Astrocyte (in vitro differentiated cells and primary cell): Measurements from ENCODE around the gene UBAC1. TPM values are rescaled to one million over a fixed set of nuclear protein-coding genes. Genes with fewer than 3 reads are reported as not detected.

ENCODE experiments used
- DNase-seq: peaks from one replicate; pipeline ENCODE4 v3.0.0-alpha.2; 2010; ENCODE audit warnings: low read depth
- FAIRE-seq: peaks from 2 replicates; lab custom pipeline; 2011; peaks lifted over from hg19 to GRCh38; lab: Jason Lieb, UNC
- H2AFZ ChIP-seq: 2 replicates; pipeline ENCODE4 v1.6.0; 2012; ENCODE audit warnings: low read depth, low read length, inconsistent platforms
- H3K27ac ChIP-seq: 2 replicates; pipeline ENCODE4 v1.5.1; 2011; ENCODE audit warnings: low read depth, low read length, inconsistent platforms
- H3K27me3 ChIP-seq: 2 replicates; pipeline ENCODE4 v1.6.0; 2011; ENCODE audit warnings: low read length, inconsistent platforms; ENCODE audit not compliant: insufficient read depth
- H3K36me3 ChIP-seq: 2 replicates; pipeline ENCODE4 v1.5.1; 2011; ENCODE audit warnings: low read length, inconsistent platforms; ENCODE audit not compliant: insufficient read depth
- H3K4me1 ChIP-seq: 2 replicates; pipeline ENCODE4 v1.5.1; 2011; ENCODE audit warnings: low read length, inconsistent platforms; ENCODE audit not compliant: insufficient read depth
- H3K4me2 ChIP-seq: 2 replicates; pipeline ENCODE4 v1.6.0; 2012; ENCODE audit warnings: low read length, inconsistent platforms
- H3K4me3 ChIP-seq: 2 replicates; pipeline ENCODE4 v1.5.1; 2011; ENCODE audit warnings: low read depth, mild to moderate bottlenecking, low read length, inconsistent platforms; ENCODE audit not compliant: insufficient read depth
- H3K79me2 ChIP-seq: 2 replicates; pipeline ENCODE4 v1.6.0; 2012; ENCODE audit warnings: mild to moderate bottlenecking, low read length, inconsistent platforms; ENCODE audit not compliant: insufficient read depth
- H3K9ac ChIP-seq: 2 replicates; pipeline ENCODE4 v1.6.0; 2012; ENCODE audit warnings: mild to moderate bottlenecking, low read length, inconsistent platforms
- H3K9me3 ChIP-seq: 2 replicates; pipeline ENCODE4 v1.5.1; 2012; ENCODE audit warnings: low read depth, mild to moderate bottlenecking, low read length, inconsistent platforms; ENCODE audit not compliant: insufficient read depth
- H4K20me1 ChIP-seq: 2 replicates; pipeline ENCODE4 v1.6.0; 2012; ENCODE audit warnings: low read length, inconsistent platforms; ENCODE audit not compliant: insufficient read depth
- H3K27ac Mint-ChIP-seq: one replicate; pipeline ENCODE4 v1.8.0; 2021; ENCODE audit warnings: mild to moderate bottlenecking, mixed read lengths; ENCODE audit not compliant: unreplicated experiment
- H3K27me3 Mint-ChIP-seq: one replicate; pipeline ENCODE4 v1.8.0; 2021; ENCODE audit warnings: low read depth, mixed read lengths; ENCODE audit not compliant: unreplicated experiment
- H3K36me3 Mint-ChIP-seq: one replicate; pipeline ENCODE4 v1.8.0; 2021; ENCODE audit warnings: low read depth, mixed read lengths; ENCODE audit not compliant: unreplicated experiment
- H3K4me1 Mint-ChIP-seq: one replicate; pipeline ENCODE4 v1.8.0; 2021; ENCODE audit warnings: low read depth, mixed read lengths; ENCODE audit not compliant: unreplicated experiment
- H3K4me3 Mint-ChIP-seq: one replicate; pipeline ENCODE4 v1.8.0; 2021; ENCODE audit warnings: mild to moderate bottlenecking, moderate library complexity, mixed read lengths; ENCODE audit not compliant: unreplicated experiment
- H3K9me3 Mint-ChIP-seq: one replicate; pipeline ENCODE4 v1.8.0; 2021; ENCODE audit warnings: mild to moderate bottlenecking, mixed read lengths; ENCODE audit not compliant: unreplicated experiment
- EZH2 ChIP-seq: IDR thresholded peaks from 2 replicates; pipeline ENCODE4 v1.6.1; 2012; ENCODE audit warnings: mild to moderate bottlenecking, low read length, inconsistent platforms; ENCODE audit not compliant: insufficient read depth
- total RNA-seq: library from RNA; stranded (reverse); gene quantifications from 2 replicates; pipeline ENCODE4 v1.2.1, GENCODE V29; 2021
- TF ChIP-seq, protein P1 (sequence below): IDR thresholded peaks from 2 replicates; pipeline ENCODE4 v1.5.1; 2011; ENCODE audit warnings: low read depth, mild to moderate bottlenecking, inconsistent platforms, low read length, moderate library complexity; ENCODE audit not compliant: insufficient read depth

UBAC1 gene
- total RNA-seq, 1 donor from 2014 or later = 31.8 TPM

DNA sequence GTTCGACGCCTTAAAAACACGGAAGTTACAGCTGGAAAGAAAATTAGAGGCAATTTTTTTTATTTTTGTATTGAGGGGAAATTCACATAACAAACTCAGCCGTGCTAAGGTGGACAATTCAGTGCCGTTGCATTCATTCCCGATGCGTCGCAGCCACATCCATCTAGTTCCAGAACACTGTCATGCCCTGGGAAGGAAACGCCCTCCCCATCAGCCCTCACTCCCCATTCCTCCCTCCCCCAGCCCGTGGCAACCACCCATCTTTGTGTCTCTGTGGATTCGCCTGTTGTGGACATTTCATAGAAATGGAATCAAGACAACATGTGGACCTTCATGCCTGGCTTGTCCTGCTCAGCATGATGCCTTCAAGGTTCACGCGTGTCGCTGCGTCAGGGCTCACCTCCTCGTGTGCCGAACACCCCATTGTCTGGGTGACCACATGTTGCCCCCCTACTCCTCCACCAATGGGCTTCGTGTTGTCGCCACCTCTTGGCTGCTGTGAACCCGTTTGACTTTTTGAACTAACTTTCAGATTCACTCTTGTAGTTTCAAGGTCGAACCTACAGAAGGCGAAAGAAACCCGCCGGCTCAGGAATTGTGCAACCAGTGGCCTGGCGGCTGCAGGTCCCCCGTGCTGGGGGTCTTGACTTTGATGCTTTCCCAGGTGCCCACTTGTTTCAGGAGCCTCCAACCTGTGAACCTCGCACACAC lies 36.4 kb downstream of the UBAC1 start:
- Histone ChIP-seq H2AFZ (no peak overlapping the region), H3K36me3 (no peaks in the 10 kb centered on the region), H3K9ac (no peak overlapping the region), H3K79me2 (no peaks in the 10 kb centered on the region), H3K4me2 (no peak overlapping the region), H3K9me3 (no peaks in the 10 kb centered on the region), H4K20me1 (peaks cover 17% of the 10 kb centered on the region), H3K27ac (no peak overlapping the region), H3K4me3 (no peak overlapping the region), H3K4me1 (peaks cover 16% of the 10 kb centered on the region), H3K27me3 (no peaks in the 10 kb centered on the region)
- Mint-ChIP-seq H3K27me3 (no peaks in the 10 kb centered on the region), H3K4me3 (no peak overlapping the region), H3K27ac (no peak overlapping the region), H3K4me1 (no peaks in the 10 kb centered on the region), H3K36me3 (peaks cover 3% of the 10 kb centered on the region), H3K9me3 (no peaks in the 10 kb centered on the region)
- TF ChIP-seq, protein P1, sequence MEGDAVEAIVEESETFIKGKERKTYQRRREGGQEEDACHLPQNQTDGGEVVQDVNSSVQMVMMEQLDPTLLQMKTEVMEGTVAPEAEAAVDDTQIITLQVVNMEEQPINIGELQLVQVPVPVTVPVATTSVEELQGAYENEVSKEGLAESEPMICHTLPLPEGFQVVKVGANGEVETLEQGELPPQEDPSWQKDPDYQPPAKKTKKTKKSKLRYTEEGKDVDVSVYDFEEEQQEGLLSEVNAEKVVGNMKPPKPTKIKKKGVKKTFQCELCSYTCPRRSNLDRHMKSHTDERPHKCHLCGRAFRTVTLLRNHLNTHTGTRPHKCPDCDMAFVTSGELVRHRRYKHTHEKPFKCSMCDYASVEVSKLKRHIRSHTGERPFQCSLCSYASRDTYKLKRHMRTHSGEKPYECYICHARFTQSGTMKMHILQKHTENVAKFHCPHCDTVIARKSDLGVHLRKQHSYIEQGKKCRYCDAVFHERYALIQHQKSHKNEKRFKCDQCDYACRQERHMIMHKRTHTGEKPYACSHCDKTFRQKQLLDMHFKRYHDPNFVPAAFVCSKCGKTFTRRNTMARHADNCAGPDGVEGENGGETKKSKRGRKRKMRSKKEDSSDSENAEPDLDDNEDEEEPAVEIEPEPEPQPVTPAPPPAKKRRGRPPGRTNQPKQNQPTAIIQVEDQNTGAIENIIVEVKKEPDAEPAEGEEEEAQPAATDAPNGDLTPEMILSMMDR = no peak
- TF ChIP-seq EZH2 = no peak
- DNase-seq (no peak), FAIRE-seq (no peak)

DNA sequence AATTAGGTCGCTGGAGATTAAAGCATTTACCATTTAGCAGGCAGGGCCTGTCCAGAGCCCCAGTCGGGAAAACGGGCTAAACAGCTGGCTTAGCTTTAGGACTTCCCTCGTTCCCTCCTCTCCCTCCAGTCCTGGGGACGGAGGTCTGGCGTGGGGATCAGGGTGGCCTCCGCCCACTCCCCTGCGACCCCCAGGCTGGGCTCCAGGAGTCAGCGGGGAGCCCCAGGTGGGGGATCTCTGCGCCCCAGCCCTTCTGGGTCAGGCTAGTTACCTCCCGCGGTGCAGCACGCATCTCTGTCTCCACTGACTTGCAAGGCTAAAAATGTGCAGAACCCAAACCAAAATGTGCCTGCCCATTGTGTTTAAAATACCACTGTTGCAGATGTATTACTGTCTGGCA lies 37.7 kb downstream of the UBAC1 start:
- H3K27me3 ChIP-seq = no peaks in the 10 kb centered on the region
- no peaks in the 10 kb centered on the region for H3K9me3 ChIP-seq
- no peak overlapping the region for H3K4me3 Mint-ChIP-seq
- no peak overlapping the region for H3K27ac ChIP-seq
- no peak overlapping the region for H3K4me2 ChIP-seq
- H3K36me3 Mint-ChIP-seq = peaks cover 3% of the 10 kb centered on the region
- no peak for DNase-seq
- H3K27me3 Mint-ChIP-seq = no peaks in the 10 kb centered on the region
- no peak overlapping the region for H3K4me3 ChIP-seq
- H3K79me2 ChIP-seq = no peaks in the 10 kb centered on the region
- TF ChIP-seq EZH2 = no peak
- TF ChIP-seq, protein P1 = no peak
- peaks cover 16% of the 10 kb centered on the region for H3K4me1 ChIP-seq
- H3K27ac Mint-ChIP-seq = no peak overlapping the region
- no peak overlapping the region for H2AFZ ChIP-seq
- no peaks in the 10 kb centered on the region for H3K4me1 Mint-ChIP-seq
- no peak for FAIRE-seq
- no peak overlapping the region for H3K9ac ChIP-seq
- peaks cover 5% of the 10 kb centered on the region for H3K9me3 Mint-ChIP-seq
- no peaks in the 10 kb centered on the region for H3K36me3 ChIP-seq
- peaks cover 11% of the 10 kb centered on the region for H4K20me1 ChIP-seq

DNA sequence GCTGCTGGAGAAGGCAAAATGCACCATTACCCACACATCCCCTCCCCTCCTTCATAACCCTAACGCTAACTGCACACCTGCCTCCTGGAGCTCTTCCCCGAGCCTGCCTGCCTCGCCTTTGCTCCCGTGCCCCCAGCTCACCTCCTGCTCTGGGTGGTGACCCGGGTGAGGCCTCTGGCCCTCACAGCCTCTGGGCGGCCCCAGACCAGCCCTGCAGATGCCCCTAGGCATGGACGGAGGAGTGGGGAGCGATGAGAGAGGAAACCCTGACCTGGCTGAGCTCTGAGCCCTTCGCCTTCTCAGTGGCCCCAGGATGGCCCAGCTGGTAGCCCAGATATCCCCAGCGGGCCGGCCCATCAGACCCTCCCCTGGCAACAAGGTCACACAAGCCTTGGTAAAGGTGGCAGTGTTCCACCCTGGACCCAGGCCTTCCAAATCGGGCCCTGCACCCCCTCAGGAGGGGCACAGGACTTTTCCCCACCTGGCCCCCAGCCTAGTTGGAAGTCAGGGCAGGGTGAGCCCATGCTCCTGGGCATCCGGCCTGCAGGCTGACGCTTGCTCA lies 39.3 kb downstream of the UBAC1 start:
- no peak overlapping the region for H3K27ac ChIP-seq
- H3K4me3 ChIP-seq = no peak overlapping the region
- TF ChIP-seq, protein P1 = no peak
- no peak for TF ChIP-seq EZH2
- H3K27me3 ChIP-seq = no peaks in the 10 kb centered on the region
- H4K20me1 ChIP-seq = no peaks in the 10 kb centered on the region
- H3K36me3 Mint-ChIP-seq = peaks cover 14% of the 10 kb centered on the region
- H3K27me3 Mint-ChIP-seq = no peaks in the 10 kb centered on the region
- H3K79me2 ChIP-seq = no peaks in the 10 kb centered on the region
- FAIRE-seq = no peak
- H3K36me3 ChIP-seq = no peaks in the 10 kb centered on the region
- H3K9ac ChIP-seq = no peak overlapping the region
- H3K9me3 ChIP-seq = peaks cover 2% of the 10 kb centered on the region
- H3K9me3 Mint-ChIP-seq = peaks cover 10% of the 10 kb centered on the region
- no peak overlapping the region for H3K4me3 Mint-ChIP-seq
- H2AFZ ChIP-seq = no peak overlapping the region
- H3K27ac Mint-ChIP-seq = no peak overlapping the region
- H3K4me2 ChIP-seq = no peak overlapping the region
- H3K4me1 ChIP-seq = peaks cover 8% of the 10 kb centered on the region
- DNase-seq = no peak
- H3K4me1 Mint-ChIP-seq = no peaks in the 10 kb centered on the region
